ENCODE data around the gene BRD7.

DNA sequence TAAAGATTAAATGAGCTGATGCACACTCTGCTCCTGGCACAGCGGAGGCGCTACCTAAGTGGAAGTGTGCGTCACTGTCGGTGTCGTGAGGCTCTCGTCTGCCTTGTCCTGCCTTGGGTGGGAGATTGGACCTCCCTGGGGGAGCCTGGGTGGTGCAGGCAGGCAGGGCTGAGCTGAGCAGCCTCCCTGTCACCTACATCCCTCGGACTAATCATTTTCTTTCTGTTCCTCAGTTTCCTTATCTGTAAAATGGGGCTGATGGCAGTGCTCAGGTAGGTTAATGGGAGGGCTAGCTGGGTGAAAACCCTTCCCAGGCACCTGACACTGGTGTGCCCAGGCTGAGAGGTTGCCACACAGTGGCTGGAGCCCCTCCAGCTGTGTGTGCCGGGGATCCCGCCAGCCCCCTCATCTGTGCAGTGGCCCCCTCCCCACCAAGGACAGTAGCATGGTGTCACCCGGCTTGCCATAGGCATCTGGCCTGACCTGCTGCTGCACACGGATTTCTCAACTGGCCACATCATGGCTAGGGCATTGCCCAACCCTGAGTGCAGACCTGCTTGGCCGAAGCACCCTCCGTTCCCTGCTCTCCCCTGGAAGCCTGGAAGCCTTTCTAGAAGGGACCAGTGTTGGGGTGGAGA is 98.2 kb downstream of the BRD7 start:
- TF ChIP-seq, protein P1, sequence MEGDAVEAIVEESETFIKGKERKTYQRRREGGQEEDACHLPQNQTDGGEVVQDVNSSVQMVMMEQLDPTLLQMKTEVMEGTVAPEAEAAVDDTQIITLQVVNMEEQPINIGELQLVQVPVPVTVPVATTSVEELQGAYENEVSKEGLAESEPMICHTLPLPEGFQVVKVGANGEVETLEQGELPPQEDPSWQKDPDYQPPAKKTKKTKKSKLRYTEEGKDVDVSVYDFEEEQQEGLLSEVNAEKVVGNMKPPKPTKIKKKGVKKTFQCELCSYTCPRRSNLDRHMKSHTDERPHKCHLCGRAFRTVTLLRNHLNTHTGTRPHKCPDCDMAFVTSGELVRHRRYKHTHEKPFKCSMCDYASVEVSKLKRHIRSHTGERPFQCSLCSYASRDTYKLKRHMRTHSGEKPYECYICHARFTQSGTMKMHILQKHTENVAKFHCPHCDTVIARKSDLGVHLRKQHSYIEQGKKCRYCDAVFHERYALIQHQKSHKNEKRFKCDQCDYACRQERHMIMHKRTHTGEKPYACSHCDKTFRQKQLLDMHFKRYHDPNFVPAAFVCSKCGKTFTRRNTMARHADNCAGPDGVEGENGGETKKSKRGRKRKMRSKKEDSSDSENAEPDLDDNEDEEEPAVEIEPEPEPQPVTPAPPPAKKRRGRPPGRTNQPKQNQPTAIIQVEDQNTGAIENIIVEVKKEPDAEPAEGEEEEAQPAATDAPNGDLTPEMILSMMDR (CRISPR knock-in tag; IDR thresholded peaks at IDR 0.05), result no peak
- TF ChIP-seq EP300 (IDR thresholded peaks at IDR 0.05; ENCODE audit: low read depth in 2 of 2, low read length in 2 of 2), result no peak
- TF ChIP-seq EP300 (CRISPR knock-in tag; IDR thresholded peaks at IDR 0.05; ENCODE audit: borderline replicate concordance), result no peak
- TF ChIP-seq, protein P2, sequence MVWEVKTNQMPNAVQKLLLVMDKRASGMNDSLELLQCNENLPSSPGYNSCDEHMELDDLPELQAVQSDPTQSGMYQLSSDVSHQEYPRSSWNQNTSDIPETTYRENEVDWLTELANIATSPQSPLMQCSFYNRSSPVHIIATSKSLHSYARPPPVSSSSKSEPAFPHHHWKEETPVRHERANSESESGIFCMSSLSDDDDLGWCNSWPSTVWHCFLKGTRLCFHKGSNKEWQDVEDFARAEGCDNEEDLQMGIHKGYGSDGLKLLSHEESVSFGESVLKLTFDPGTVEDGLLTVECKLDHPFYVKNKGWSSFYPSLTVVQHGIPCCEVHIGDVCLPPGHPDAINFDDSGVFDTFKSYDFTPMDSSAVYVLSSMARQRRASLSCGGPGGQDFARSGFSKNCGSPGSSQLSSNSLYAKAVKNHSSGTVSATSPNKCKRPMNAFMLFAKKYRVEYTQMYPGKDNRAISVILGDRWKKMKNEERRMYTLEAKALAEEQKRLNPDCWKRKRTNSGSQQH (CRISPR knock-in tag; IDR thresholded peaks at IDR 0.05; ENCODE audit: low read depth), result no peak
- TF ChIP-seq, protein P3, sequence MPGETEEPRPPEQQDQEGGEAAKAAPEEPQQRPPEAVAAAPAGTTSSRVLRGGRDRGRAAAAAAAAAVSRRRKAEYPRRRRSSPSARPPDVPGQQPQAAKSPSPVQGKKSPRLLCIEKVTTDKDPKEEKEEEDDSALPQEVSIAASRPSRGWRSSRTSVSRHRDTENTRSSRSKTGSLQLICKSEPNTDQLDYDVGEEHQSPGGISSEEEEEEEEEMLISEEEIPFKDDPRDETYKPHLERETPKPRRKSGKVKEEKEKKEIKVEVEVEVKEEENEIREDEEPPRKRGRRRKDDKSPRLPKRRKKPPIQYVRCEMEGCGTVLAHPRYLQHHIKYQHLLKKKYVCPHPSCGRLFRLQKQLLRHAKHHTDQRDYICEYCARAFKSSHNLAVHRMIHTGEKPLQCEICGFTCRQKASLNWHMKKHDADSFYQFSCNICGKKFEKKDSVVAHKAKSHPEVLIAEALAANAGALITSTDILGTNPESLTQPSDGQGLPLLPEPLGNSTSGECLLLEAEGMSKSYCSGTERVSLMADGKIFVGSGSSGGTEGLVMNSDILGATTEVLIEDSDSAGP (CRISPR knock-in tag; IDR thresholded peaks at IDR 0.05; ENCODE audit: borderline replicate concordance), result no peak

Data from HepG2 (cell line).